Measurements from ENCODE around the gene ABCA4. TPM values are rescaled to one million over a fixed set of nuclear protein-coding genes. Genes with fewer than 3 reads are reported as not detected.

Gene ABCA4
- total and polyA plus RNA-seq, 2 donors (not counting 3 experiments of a cell fraction or from before 2014, with no cell fraction given), result 2.3 to 4.9 TPM

GRCh38 chr1:94019327-94019726 lies 101.6 kb downstream of the ABCA4 start:
- H3K27me3 ChIP-seq (ENCODE audit: control insufficient read depth in 2 of 2, insufficient read depth in 2 of 2, low read length in 2 of 2), result peaks cover 0 to under 1% of the 10 kb centered on the region in 2 experiments
- H2AFZ ChIP-seq (ENCODE audit: low read depth, low read length), result no peak overlapping the region
- TF ChIP-seq JUN (IDR thresholded peaks at IDR 0.05; ENCODE audit: borderline replicate concordance, insufficient read depth, insufficient read length, low read depth), result no peak
- no peak for TF ChIP-seq MAX (IDR thresholded peaks at IDR 0.05; ENCODE audit: insufficient read depth, insufficient read length)
- no peak for TF ChIP-seq EZH2 (IDR thresholded peaks at IDR 0.05; ENCODE audit: borderline replicate concordance, low read depth, low read length, severe bottlenecking)
- TF ChIP-seq GATA2 (IDR thresholded peaks at IDR 0.05; ENCODE audit: insufficient read depth, insufficient read length, low read depth, low read length), result no peak
- no peak for TF ChIP-seq POLR2A (IDR thresholded peaks at IDR 0.05; ENCODE audit: low read depth, low read length)
- TF ChIP-seq FOS (IDR thresholded peaks at IDR 0.05; ENCODE audit: borderline replicate concordance, insufficient read depth, low read length), result no peak
- TF ChIP-seq POLR2AphosphoS5 (IDR thresholded peaks at IDR 0.05; ENCODE audit: insufficient read depth, low read depth, low read length), result no peak
- TF ChIP-seq CTCF (IDR thresholded peaks at IDR 0.05; ENCODE audit: extremely low read depth in 1 of 2, insufficient read depth in 1 of 2, low read depth in 1 of 2, low read length in 2 of 2), result no peak
- no peak for TF ChIP-seq MYC (IDR thresholded peaks at IDR 0.05; ENCODE audit: low read depth, low read length)
- H3K4me2 ChIP-seq (ENCODE audit: insufficient read depth, low read length), result no peak overlapping the region
- dilution Hi-C loops (cut with MboI; ENCODE audit: extremely low pct_ligation_motif_present, low sequenced_read_pairs) (loop anchor here (25.0 kb wide), 1 partner anchor 343 kb away; no protein-coding TSS in a partner anchor), intact Hi-C loops (cut with micrococcal nuclease) (no loop called here)
- no peaks in the 10 kb centered on the region for H3K36me3 ChIP-seq (ENCODE audit: control insufficient read depth in 2 of 2, extremely low read depth in 1 of 2, insufficient read depth in 2 of 2, low read length in 2 of 2)
- no TSS peak for BruUV-seq (replicated peaks)
- H3K4me3 ChIP-seq (replicated peaks in 1 of 3; ENCODE audit: insufficient read depth in 1 of 3, low read depth in 1 of 3, low read length in 3 of 3), result no peak overlapping the region
- peaks cover 26% of the 10 kb centered on the region for H3K4me1 ChIP-seq (ENCODE audit: control insufficient read depth, extremely low read depth, insufficient read depth, low read length)
- no peaks in the 10 kb centered on the region for H3K9me1 ChIP-seq (replicated peaks; ENCODE audit: control insufficient read depth, extremely low read depth, insufficient read depth, low read length)
- H3K79me2 ChIP-seq (ENCODE audit: control insufficient read depth, insufficient read depth, low read length), result no peaks in the 10 kb centered on the region
- CTCF ChIA-PET, result interaction anchor here (32.6 kb wide), 1 partner anchor 316 kb away, joined by 1439 read pairs; no protein-coding TSS in a partner anchor
- POLR2A ChIA-PET, result no interaction called here
- no peaks in the 10 kb centered on the region for H3K9me3 ChIP-seq (replicated peaks; ENCODE audit: control insufficient read depth, insufficient read depth, low read length)
- no peaks in the 10 kb centered on the region for H4K20me1 ChIP-seq (replicated peaks; ENCODE audit: control insufficient read depth, extremely low read depth, insufficient read depth, low read length)
- no peak for FAIRE-seq
- no peak overlapping the region for H3K27ac ChIP-seq (ENCODE audit: insufficient read depth, low read depth, low read length)
- DNase-seq (ENCODE audit: low read depth, low spot score), result no peak
- H3K9ac ChIP-seq (replicated peaks; ENCODE audit: extremely low read depth, insufficient read depth, low read length), result no peak overlapping the region

Measured in endothelial cell of umbilical vein (primary cell).